Pancreas (tissue), 10 donors: ENCODE data around the gene ITPR3. TPM values are rescaled to one million over a fixed set of nuclear protein-coding genes. Genes with fewer than 3 reads are reported as not detected.

Source experiments
- ATAC-seq, 4 donors: fragments of 200-7000 bp; cut with Tn5 transposase; one replicate each; pipeline versions ENCODE4 v1.8.0 to v1.9.1; 2020; ENCODE audit warnings: mild to moderate bottlenecking in 4 of 4, moderate library complexity in 4 of 4
- DNase-seq, 6 donors: peaks; one replicate each; pipeline ENCODE4 v3.0.0-alpha.2; 2020
- FAIRE-seq: peaks from 2 replicates; lab custom pipeline; 2012; peaks lifted over from hg19 to GRCh38; lab: Jason Lieb, UNC
- H3K27ac ChIP-seq, 4 donors: fragments of 200-600 bp; sonication (generic); 1 replicate in 3 of 4; 2 replicates in 1 of 4; pipeline versions ENCODE4 v1.5.0 to v1.8.0; 2020
- H3K27me3 ChIP-seq, 4 donors: fragments of 200-600 bp; one replicate each; pipeline ENCODE4 v1.8.0; 2021
- H3K36me3 ChIP-seq, 3 donors: fragments of 200-600 bp; sonication (generic) in 1 of 3; one replicate each; pipeline versions ENCODE4 v1.5.0 to v1.8.0; 2020 to 2021
- H3K4me1 ChIP-seq, 3 donors: fragments of 200-600 bp; one replicate each; pipeline ENCODE4 v1.8.0; 2021
- H3K4me3 ChIP-seq, 4 donors: fragments of 200-600 bp; sonication (generic) in 2 of 4; one replicate each; pipeline versions ENCODE4 v1.5.0 to v1.8.0; 2020 to 2021
- H3K9me3 ChIP-seq, 4 donors: fragments of 200-600 bp; one replicate each; pipeline ENCODE4 v1.8.0; 2021
- WGBS, 2 donors: extraction: QIAGEN DNeasy Blood & Tissue Kit; methylation state at CpG; one replicate each; pipeline ENCODE4 v1.1.7; 2013; 5-methylcytosine and 5-hydroxymethylcytosine counted together
- intact Hi-C, 3 donors: fragments of 100-400 bp; cut with DNase I; formaldehyde crosslinking; loops; one replicate each; pipeline versions ENCODE4 v1.11.1 to v1.14.2; 2022
- polyA plus RNA-seq, 2 donors: library from polyadenylated mRNA; stranded (reverse); fragments of 200-250 nt; gene quantifications; one replicate each; pipeline ENCODE4 v1.2.3, GENCODE V29; 2013
- total RNA-seq, 6 donors: library from RNA; stranded (reverse); fragmentation: NEBNext Ultra II Directional in 4 of 6; extraction: Animal tissue kit (Norgen Biotek cat#: 25700) in 4 of 6; gene quantifications; one replicate each; pipeline versions ENCODE4 v1.2.1 to v1.2.4, GENCODE V29; 2021 to 2023
- TF ChIP-seq, protein P1 (sequence below), 4 donors: fragments of 200-600 bp; sonication (generic) in 3 of 4; IDR thresholded peaks; one replicate each; pipeline versions ENCODE4 v1.5.0 to v1.8.0; 2021; ENCODE audit warnings: antibody characterized with exemption in 4 of 4
- donor health status: healthy with polysubstance abuse.
- donor health status: DM: no; HTN: no; CAD: no; lungs with moderate emphysema.
- donor health status: DM: no; HTN: no; CAD: no.
- donor health status: control.
- donor health status: control.
- donor health status: Bipolar disorder and iron deficiency.
- donor health status: DM: yes; HTN: yes; CAD: no.
- donor health status: DM: no; HTN: no; CAD: no.
- donor health status: DM: no; HTN: no; CAD: no.
- donor health status: DM: yes; HTN: yes; CAD: no.

ITPR3 gene
- total and polyA plus RNA-seq, 8 donors, result 9.1 to 20.3 (median 12.9) TPM

DNA sequence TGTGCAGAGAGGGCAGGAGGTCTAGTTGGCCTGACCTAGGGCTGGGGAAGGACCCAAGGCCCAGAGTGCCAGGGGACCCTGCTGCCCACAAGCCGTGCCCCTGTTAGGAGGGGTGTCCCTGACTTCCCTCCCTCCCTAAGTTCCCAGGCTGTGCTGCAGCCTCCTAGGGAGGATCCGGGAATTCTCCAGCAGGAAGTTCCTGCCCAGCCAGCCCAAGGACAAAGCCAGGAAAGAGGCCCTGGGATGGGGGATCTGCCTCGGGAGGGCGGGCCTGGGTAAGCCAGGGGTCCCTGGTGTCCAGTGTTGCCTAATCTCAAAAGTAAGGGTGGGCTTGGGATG, 31.8 kb upstream of the ITPR3 start:
- FAIRE-seq, result no peak

GRCh38 chr6:33589731-33590530, 31.2 kb upstream of the ITPR3 start:
- DNase-seq (peak; percentile 79 to 89 (median 85)), ATAC-seq (peak; percentile 83 to 92 (median 88)), FAIRE-seq (no peak)
- H3K27me3 ChIP-seq, result no peaks in the 10 kb centered on the region
- peaks cover 12 to 19% (median 14%) of the 10 kb centered on the region in 3 donors for H3K4me1 ChIP-seq
- H3K4me3 ChIP-seq, result no peak overlapping the region
- TF ChIP-seq, protein P1, sequence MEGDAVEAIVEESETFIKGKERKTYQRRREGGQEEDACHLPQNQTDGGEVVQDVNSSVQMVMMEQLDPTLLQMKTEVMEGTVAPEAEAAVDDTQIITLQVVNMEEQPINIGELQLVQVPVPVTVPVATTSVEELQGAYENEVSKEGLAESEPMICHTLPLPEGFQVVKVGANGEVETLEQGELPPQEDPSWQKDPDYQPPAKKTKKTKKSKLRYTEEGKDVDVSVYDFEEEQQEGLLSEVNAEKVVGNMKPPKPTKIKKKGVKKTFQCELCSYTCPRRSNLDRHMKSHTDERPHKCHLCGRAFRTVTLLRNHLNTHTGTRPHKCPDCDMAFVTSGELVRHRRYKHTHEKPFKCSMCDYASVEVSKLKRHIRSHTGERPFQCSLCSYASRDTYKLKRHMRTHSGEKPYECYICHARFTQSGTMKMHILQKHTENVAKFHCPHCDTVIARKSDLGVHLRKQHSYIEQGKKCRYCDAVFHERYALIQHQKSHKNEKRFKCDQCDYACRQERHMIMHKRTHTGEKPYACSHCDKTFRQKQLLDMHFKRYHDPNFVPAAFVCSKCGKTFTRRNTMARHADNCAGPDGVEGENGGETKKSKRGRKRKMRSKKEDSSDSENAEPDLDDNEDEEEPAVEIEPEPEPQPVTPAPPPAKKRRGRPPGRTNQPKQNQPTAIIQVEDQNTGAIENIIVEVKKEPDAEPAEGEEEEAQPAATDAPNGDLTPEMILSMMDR (IDR thresholded peaks at IDR 0.05), result peak; percentile 51 to 65 (median 62)
- WGBS, 2 donors, result 12 to 14% methylated on average over 9 of the region's 9 CpGs
- peak overlapping the region; percentile 80 to 92 (median 91) for H3K27ac ChIP-seq
- intact Hi-C loops, result loop anchor here in 2 of 3 donors (5.0 to 10.0 kb wide), 5 partner anchors 45 to 565 kb away; no protein-coding TSS in a partner anchor
- no peaks in the 10 kb centered on the region for H3K9me3 ChIP-seq
- no peaks in the 10 kb centered on the region for H3K36me3 ChIP-seq

More for the DNA sequence above, 31.8 kb upstream of the ITPR3 start:
- Histone ChIP-seq H3K27me3 (no peaks in the 10 kb centered on the region), H3K4me1 (peaks cover 12 to 19% (median 14%) of the 10 kb centered on the region in 3 donors), H3K27ac (peak overlapping the region; percentile 80 to 92 (median 91)), H3K4me3 (no peak overlapping the region), H3K9me3 (no peaks in the 10 kb centered on the region), H3K36me3 (no peaks in the 10 kb centered on the region)
- ATAC-seq (peak in 3 of 4 donors; percentile 7 to 23 (median 13)), DNase-seq (no peak)
- WGBS, 2 donors, result 34 to 35% methylated on average over 3 to 4 of the region's 4 CpGs
- TF ChIP-seq, protein P1 (IDR thresholded peaks at IDR 0.05), result no peak
- intact Hi-C loops, result loop anchor here in 2 of 3 donors (5.0 to 10.0 kb wide), 4 partner anchors 45 to 565 kb away; no protein-coding TSS in a partner anchor

DNA sequence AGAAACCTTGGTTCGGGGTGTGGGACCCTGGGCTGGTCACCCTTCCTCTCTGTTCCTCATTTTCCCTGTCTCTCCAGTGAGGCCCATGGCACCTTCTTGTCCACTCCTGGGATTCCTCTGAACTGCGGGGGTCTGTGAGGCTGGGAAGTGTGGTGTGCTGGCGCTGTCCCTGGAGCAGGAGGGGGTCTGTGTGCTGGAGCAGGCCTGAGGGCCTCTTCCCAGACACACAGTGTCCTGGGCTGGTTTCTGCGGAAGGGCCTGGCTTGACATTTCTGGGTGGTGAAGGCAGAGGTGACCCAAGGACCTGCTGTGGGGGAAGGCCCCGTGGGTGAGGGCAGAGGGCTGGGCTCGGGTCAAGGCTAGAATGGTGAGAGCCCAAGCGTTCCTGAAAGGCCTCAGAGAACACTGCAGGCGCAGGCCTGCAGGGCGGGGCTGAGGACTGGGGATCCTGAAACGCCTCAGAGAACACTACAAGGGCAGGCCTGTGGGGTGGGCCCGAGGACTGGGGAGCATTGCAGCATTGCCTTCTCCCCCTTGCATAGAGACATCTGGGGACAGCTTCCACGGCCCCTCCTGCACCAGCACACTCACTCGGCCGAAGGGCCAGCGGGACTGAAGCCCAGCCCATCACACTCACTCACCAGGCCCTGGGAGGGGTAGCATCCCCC, 30.5 kb upstream of the ITPR3 start:
- 66% methylated on average over 15 of the region's 15 CpGs for WGBS, 2 donors
- DNase-seq (no peak), FAIRE-seq (no peak), ATAC-seq (peak; percentile 5 to 14 (median 10))
- no peaks in the 10 kb centered on the region for H3K36me3 ChIP-seq
- peak overlapping the region; percentile 80 to 92 (median 91) for H3K27ac ChIP-seq
- intact Hi-C loops, result loop anchor here in 1 of 3 donors (5.0 kb wide), 1 partner anchor 102 kb away; no protein-coding TSS in a partner anchor
- no peak overlapping the region for H3K4me3 ChIP-seq
- peaks cover 12 to 19% (median 14%) of the 10 kb centered on the region in 3 donors for H3K4me1 ChIP-seq
- H3K9me3 ChIP-seq, result no peaks in the 10 kb centered on the region
- TF ChIP-seq, protein P1 (IDR thresholded peaks at IDR 0.05), result no peak
- no peaks in the 10 kb centered on the region for H3K27me3 ChIP-seq

- no peaks in the 10 kb centered on the region for H3K9me3 ChIP-seq
- H3K36me3 ChIP-seq, result no peaks in the 10 kb centered on the region
- no peaks in the 10 kb centered on the region for H3K27me3 ChIP-seq
- no peak overlapping the region for H3K4me3 ChIP-seq
- ATAC-seq, result no peak
- TF ChIP-seq, protein P1 (IDR thresholded peaks at IDR 0.05), result no peak
- FAIRE-seq, result no peak
- H3K27ac ChIP-seq, result peak overlapping the region in 2 of 4 donors; percentile 91 to 92
- peaks cover 12 to 19% (median 14%) of the 10 kb centered on the region in 3 donors for H3K4me1 ChIP-seq
- no peak for DNase-seq
- WGBS, 2 donors, result 86 to 93% methylated on average over 9 of the region's 9 CpGs
- intact Hi-C loops, result loop anchor here in 1 of 3 donors (5.0 kb wide), 1 partner anchor 101 kb away; no protein-coding TSS in a partner anchor
Observed at GRCh38 chr6:33591424-33592032, 29.6 kb upstream of the ITPR3 start.
